ENCODE results near the gene PALLD.

The PALLD gene

DNA sequence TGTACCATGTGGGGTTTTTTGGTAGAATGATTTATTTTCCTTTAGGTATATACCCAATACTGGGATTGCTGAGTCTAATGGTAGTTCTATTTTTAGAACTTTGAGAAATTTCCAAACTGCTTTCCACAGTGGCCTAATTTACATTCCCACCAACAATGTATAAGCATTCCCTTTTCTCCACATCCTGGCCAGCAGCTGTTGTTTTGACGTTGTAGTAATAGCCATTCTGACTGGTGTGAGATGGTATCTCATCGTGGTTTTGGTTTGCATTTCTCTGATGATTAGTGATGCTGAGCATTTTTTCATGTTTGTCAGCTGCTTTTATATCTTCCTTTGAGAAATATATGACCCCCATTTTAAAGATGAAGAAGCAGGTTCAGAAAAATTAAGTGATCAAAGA lies 359.5 kb downstream of the PALLD start:
- Histone ChIP-seq H3K9ac (ENCODE audit: low read length) (no peak overlapping the region), H3K27ac (ENCODE audit: low read depth, low read length, poor library complexity, severe bottlenecking) (no peak overlapping the region), H3K9me2 (ENCODE audit: low read depth, low read length) (no peaks in the 10 kb centered on the region), H3K79me2 (ENCODE audit: insufficient read depth, low read length) (no peaks in the 10 kb centered on the region), H3K4me1 (ENCODE audit: insufficient read depth, low read length, severe bottlenecking) (no peaks in the 10 kb centered on the region), H3K9me3 (ENCODE audit: low read length) (no peaks in the 10 kb centered on the region), H2AFZ (ENCODE audit: low read length) (no peak overlapping the region), H3K4me3 (ENCODE audit: low read depth, low read length, poor library complexity, severe bottlenecking) (no peak overlapping the region), H3F3A (ENCODE audit: insufficient read depth, low read length) (no peaks in the 10 kb centered on the region), H3K4me2 (ENCODE audit: low read length) (no peak overlapping the region), H3K36me3 (ENCODE audit: insufficient read depth, low read length) (no peaks in the 10 kb centered on the region), H3K27me3 (ENCODE audit: insufficient read depth, low read length) (no peaks in the 10 kb centered on the region), H4K20me1 (ENCODE audit: insufficient read depth, low read length) (no peaks in the 10 kb centered on the region)
- TF ChIP-seq, protein P1, sequence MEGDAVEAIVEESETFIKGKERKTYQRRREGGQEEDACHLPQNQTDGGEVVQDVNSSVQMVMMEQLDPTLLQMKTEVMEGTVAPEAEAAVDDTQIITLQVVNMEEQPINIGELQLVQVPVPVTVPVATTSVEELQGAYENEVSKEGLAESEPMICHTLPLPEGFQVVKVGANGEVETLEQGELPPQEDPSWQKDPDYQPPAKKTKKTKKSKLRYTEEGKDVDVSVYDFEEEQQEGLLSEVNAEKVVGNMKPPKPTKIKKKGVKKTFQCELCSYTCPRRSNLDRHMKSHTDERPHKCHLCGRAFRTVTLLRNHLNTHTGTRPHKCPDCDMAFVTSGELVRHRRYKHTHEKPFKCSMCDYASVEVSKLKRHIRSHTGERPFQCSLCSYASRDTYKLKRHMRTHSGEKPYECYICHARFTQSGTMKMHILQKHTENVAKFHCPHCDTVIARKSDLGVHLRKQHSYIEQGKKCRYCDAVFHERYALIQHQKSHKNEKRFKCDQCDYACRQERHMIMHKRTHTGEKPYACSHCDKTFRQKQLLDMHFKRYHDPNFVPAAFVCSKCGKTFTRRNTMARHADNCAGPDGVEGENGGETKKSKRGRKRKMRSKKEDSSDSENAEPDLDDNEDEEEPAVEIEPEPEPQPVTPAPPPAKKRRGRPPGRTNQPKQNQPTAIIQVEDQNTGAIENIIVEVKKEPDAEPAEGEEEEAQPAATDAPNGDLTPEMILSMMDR (IDR thresholded peaks at IDR 0.05; ENCODE audit: low read length), result no peak
- no peak for TF ChIP-seq EZH2 (IDR thresholded peaks at IDR 0.05; ENCODE audit: borderline replicate concordance, low read length)

DNA sequence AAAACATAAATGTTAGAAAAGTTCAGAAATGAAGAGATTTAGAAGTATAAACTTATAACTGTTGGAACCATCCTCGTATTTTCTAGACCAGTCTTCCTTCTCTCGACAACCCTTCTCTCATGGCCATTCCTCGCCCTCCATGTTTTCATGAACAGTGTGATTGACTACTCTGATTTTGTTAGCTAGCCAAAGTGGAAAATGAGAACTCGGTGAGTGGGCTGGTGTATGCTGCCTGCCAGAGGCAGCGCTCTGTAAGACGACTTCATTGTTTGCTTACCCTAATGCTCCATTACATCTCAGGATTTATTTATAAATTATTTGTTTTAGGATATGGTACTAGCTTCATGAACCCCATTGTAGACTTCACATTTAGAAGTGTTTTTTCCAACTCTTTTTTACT lies 360.2 kb downstream of the PALLD start:
- Histone ChIP-seq H3K9ac (ENCODE audit: low read length) (no peak overlapping the region), H2AFZ (ENCODE audit: low read length) (no peak overlapping the region), H3K9me2 (ENCODE audit: low read depth, low read length) (no peaks in the 10 kb centered on the region), H3K36me3 (ENCODE audit: insufficient read depth, low read length) (no peaks in the 10 kb centered on the region), H3K4me1 (ENCODE audit: insufficient read depth, low read length, severe bottlenecking) (no peaks in the 10 kb centered on the region), H3F3A (ENCODE audit: insufficient read depth, low read length) (no peaks in the 10 kb centered on the region), H3K4me2 (ENCODE audit: low read length) (no peak overlapping the region), H4K20me1 (ENCODE audit: insufficient read depth, low read length) (no peaks in the 10 kb centered on the region), H3K4me3 (ENCODE audit: low read depth, low read length, poor library complexity, severe bottlenecking) (no peak overlapping the region), H3K9me3 (ENCODE audit: low read length) (no peaks in the 10 kb centered on the region), H3K79me2 (ENCODE audit: insufficient read depth, low read length) (no peaks in the 10 kb centered on the region), H3K27me3 (ENCODE audit: insufficient read depth, low read length) (no peaks in the 10 kb centered on the region), H3K27ac (ENCODE audit: low read depth, low read length, poor library complexity, severe bottlenecking) (no peak overlapping the region)
- TF ChIP-seq EZH2 (IDR thresholded peaks at IDR 0.05; ENCODE audit: borderline replicate concordance, low read length), result no peak
- TF ChIP-seq, protein P1 (IDR thresholded peaks at IDR 0.05; ENCODE audit: low read length), result no peak

DNA sequence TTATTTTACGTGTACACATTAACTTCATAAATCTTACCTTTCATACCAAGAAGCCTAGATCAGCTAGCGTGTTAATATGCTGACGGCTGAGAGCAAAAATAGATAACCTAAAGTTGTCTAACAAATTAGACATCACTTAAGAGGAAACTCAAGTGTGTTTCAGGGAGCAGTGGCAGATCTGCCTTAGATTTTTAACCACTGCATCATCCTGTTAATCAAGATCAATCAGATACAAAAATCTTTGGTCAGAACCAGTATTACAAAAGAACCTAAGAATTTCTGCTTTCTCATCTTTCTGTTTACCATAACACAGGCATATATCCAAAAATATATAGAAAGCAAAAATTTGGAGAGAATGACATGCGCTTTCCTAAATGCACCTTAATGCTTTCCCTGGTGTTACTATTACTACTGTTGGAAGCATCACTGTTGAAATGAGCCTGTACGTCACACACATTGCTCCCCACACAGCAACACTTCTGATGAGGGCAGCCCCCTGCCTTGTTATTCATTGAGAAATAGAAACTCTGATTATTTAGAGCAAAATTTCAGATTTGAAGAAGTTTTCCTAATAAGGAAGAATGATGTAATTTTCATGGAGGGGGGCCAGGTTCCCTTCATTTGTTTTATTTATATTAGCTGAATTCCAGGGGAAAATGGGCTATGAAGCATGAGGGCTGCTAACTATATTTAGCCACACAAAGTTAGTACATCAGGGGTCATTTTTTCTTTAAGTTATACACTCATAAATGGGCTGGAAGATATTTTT lies 360.9 kb downstream of the PALLD start:
- Histone ChIP-seq H3K9me3 (ENCODE audit: low read length) (no peaks in the 10 kb centered on the region), H3K4me2 (ENCODE audit: low read length) (no peak overlapping the region), H3K36me3 (ENCODE audit: insufficient read depth, low read length) (no peaks in the 10 kb centered on the region), H3K27ac (ENCODE audit: low read depth, low read length, poor library complexity, severe bottlenecking) (no peak overlapping the region), H3K9me2 (ENCODE audit: low read depth, low read length) (no peaks in the 10 kb centered on the region), H3K9ac (ENCODE audit: low read length) (no peak overlapping the region), H3K4me3 (ENCODE audit: low read depth, low read length, poor library complexity, severe bottlenecking) (no peak overlapping the region), H3K27me3 (ENCODE audit: insufficient read depth, low read length) (no peaks in the 10 kb centered on the region), H3K4me1 (ENCODE audit: insufficient read depth, low read length, severe bottlenecking) (no peaks in the 10 kb centered on the region), H2AFZ (ENCODE audit: low read length) (no peak overlapping the region), H3F3A (ENCODE audit: insufficient read depth, low read length) (no peaks in the 10 kb centered on the region), H3K79me2 (ENCODE audit: insufficient read depth, low read length) (no peaks in the 10 kb centered on the region), H4K20me1 (ENCODE audit: insufficient read depth, low read length) (no peaks in the 10 kb centered on the region)
- TF ChIP-seq EZH2 (IDR thresholded peaks at IDR 0.05; ENCODE audit: borderline replicate concordance, low read length), result no peak
- TF ChIP-seq, protein P1 (IDR thresholded peaks at IDR 0.05; ENCODE audit: low read length), result no peak
